ENCODE data around the gene ALAS1.
"Not testable (repeated sequence)": the region's sequence is repeated elsewhere in the genome, so short reads cannot be mapped to it uniquely, and the experiment has no call there.

The ALAS1 gene

DNA sequence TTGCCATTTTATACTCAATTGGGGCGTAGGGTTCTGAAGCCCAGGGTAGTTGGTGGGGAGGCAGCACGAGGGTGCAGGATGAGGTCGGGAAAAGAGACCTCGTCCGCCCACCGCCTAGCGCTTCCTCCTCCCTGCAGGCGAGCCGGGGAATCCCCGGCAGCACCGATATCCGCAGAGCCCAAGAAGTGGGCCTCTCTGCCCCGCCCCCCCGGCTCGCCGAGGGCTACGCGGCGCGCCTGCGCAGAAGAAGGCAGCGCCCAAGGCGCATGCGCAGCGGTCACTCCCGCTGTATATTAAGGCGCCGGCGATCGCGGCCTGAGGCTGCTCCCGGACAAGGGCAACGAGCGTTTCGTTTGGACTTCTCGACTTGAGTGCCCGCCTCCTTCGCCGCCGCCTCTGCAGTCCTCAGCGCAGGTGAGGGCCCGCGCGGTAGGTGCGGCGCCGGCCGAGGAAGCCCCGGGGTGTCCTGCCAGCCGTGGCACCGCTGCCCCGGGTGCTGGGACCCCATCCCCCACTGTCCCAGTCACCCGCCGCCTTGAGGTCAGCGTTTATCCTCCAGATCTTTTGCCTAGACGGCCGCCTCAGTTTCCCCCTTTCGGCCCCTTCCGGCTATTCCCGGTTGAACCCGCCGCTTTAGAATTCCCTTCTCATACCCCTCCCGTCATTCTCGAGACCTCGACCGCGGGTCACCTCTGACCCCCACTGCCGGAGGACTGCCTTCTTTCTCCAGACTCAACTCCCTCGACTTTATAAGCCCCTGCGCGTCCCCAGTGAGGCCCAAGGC, at the start of gene ALAS1:
Gene ALAS1 (plus strand): TSS at position 319 of the 784 bp plus-strand sequence. CDS start 1,082 bp downstream, outside the sequence.
- peak; percentile 98 for DNase-seq

- no peak for DNase-seq
Measured at GRCh38 chr3:52149021-52149420, 48.9 kb upstream of the ALAS1 start.

DNA sequence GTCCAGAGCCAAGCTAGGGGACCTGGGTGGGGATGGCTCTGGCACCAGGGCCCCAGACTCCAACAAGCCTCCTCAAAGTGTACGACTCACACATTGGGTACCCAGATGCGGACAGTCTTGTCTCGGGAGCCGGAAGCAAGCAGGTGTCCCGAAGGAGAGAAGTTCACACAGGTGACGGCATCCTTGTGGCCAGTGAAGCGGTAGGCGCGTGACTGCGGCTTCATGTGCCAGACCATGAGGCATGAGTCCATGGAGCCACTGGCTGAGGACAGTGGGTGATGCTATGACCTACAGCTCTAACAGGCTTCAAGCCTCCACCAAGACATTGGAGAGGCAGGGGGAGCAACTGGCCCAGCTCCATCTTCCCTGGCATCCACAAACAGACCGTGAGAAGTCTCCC, 48.2 kb upstream of the ALAS1 start:
- no peak for DNase-seq

DNA sequence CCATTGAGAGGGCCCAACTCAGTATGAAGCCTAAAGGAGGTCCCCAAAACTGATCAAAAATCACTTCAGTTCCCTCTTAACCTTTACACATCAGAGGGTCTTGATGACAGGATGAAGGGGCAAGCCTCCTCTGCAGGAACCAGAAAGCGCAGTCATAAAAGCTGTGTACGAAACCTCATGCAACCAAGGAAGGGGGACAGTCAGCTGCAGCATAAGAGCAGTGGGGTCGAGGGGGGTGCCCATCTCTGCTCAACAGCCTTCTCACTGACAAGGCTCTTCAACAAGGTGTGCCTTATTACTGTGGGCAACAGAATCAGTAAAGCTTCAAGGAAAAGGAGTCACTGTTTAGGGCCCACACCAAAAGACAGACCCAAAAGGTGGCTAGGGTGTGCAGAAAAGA, 47.6 kb upstream of the ALAS1 start:
- DNase-seq, result no peak

DNA sequence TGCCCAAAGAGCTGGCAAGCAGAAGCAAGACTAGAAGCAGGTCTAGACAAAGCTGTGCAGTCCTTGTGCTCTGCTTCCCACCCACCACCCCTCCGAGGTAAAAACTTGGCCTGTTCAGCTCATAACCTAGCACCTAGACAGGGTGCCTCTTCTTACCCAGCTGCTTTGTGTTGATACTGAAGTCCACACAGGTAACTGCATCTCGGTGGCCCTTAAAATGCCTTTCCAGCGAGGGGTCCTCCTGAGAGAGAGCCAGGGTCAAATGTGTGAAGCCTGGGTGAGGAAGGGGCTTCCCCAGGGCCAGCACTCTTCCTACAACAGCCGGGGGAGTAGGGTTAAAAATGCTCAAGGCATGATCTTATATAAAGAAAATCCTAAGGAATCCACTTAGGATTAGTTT, 47.1 kb upstream of the ALAS1 start:
- no peak for DNase-seq

DNA sequence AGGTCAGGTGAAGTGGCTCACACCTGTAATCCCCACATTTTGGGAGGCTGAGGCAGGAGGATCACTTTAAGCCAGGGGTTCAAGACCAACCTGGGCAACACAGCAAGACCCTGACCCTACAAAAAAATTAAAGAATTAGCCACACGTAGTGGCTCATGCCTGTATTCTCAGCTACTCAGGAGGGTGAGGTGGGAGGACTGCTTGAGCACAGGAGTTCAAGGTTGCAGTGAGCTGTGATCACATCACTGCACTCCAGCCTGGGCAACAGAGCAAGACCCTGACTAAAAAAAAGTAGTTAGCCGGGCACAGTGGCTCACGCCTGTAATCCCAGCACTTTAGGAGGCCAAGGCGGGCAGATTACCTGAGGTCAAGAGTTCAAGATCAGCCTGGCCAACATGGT, 46.0 kb upstream of the ALAS1 start:
- DNase-seq, result not testable (repeated sequence)

GRCh38 chr3:52153389-52154096, 44.4 kb upstream of the ALAS1 start:
- no peak for DNase-seq

DNA sequence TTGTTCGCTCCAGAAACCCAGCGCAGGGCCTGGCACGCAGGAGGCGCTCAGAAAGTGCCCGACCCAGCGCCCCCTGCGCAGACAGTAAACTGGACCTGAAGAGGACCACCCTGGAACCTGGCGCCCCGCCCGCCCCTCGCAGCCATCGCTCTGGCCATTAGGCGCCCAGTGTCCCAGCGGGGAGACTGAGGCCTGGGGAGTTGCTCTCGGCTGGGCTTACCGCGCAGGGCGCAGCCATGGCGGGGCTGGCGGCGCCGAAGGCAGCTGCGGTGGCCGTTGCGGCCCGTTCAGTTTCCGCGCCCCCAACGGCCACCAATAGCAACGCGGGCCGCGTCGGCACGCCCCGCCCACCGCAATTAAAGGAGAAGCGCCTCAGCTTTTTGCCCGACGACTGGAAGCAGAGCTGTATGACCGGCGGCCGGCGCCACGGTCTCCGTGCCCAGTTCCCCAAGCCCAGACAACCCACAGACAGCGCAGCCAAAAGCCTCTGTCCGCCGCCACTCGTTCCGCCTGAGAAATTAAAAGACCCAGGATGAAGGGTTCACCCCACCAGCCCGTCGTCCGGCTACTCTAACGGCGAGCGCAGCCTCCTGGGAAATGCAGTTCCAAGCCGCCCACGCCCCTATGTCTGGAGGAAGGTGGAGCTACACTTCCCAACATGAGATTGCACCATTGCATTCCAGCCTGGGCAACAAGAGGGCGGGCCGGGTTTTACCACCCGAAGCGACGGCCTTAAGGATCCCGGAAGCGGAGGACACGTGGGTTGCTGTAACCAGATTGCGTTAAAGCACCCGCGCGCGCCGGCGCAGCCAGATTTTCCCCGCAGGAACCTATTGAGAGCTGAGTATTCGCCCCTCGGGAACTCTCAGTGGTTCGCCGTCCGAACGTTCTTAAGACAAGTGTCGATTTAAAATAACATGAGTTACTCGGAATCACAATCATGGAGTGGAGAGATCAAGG, 43.5 kb upstream of the ALAS1 start, which contains the start of gene POC1A:
Gene POC1A (minus strand): TSS at position 289 of the 960 bp plus-strand sequence. CDS start 51 bp downstream, at position 238.
- peak; percentile 95 for DNase-seq

- DNase-seq, result no peak
Measured at GRCh38 chr3:52155912-52156311, 42.0 kb upstream of the ALAS1 start.

- no peak for DNase-seq
Measured at GRCh38 chr3:52159503-52159902, 38.5 kb upstream of the ALAS1 start.

- DNase-seq, result no peak
Measured at GRCh38 chr3:52162250-52162872, 35.6 kb upstream of the ALAS1 start.

DNA sequence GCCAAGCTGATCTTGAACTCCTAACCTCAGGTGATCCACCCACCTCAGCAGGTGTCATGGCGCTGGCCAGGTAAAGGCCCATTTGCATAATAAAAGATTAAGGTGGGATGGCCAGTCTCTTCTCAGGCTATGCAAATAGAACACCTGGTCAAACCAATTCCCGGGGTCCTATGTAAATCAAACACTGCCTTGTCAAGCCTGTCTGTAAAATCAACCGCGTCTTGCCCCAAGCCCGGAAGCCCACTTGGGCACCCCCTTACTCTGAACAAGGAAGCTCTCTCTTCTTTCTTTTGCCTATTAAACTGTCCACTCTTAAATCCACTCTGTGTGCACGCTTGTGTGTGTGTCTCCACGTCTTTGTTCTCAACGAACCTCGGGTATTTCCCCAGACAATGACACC, 30.7 kb upstream of the ALAS1 start:
- DNase-seq, result no peak

DNA sequence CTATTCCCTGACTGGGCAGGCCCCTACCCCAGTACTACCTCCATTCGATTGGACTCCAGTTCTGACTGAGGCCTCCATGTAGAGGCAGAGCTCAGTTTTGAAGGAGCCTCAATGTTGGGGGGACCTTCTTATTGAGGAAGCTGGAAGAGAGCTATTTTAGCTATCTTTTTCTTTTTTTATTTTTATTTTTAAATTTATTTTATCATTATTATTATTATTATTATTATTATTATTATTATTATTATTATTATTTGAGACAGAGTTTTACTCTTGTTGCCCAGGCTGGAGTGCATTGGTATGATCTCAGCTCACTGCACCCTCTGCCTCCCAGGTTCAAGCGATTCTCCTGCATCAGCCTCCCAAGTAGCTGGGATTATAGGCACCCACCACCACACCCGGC, 27.7 kb upstream of the ALAS1 start:
- DNase-seq, result not testable (repeated sequence)

DNA sequence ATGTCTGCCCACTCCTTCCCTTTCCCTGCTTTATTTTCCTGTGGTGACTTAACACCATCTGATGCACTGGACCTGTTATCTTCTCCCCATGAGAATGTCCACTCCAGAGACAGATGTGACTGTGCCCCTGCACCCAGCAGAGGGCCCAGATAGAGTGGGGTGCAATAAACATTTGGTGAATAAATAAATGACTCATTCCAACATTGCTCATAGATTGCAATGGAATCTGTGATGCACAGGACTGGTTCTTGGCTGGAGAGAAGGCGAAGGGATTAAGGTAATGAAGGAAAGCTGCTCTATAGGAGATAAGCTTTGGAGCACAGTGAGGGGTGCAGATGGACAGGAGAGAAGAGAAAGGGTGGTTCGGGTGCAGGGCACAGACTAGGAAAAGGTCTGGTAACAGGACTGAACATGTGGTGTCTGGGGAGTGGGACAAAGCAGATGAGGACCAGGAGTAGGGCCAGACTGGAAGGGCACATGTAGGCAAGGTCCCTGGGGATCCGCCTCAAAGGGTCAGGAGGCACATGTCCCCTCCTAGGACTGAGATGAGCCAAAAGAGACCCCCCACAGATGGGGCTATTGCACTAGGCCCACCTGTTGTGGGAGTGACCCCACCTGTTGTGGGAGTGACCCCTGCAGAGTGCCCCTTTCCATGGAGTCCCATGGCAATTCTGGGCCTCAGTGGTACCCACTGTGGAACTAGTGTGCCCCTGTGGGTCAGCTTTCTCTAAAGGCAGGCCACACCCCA, 26.3 kb upstream of the ALAS1 start:
- no peak for DNase-seq

DNA sequence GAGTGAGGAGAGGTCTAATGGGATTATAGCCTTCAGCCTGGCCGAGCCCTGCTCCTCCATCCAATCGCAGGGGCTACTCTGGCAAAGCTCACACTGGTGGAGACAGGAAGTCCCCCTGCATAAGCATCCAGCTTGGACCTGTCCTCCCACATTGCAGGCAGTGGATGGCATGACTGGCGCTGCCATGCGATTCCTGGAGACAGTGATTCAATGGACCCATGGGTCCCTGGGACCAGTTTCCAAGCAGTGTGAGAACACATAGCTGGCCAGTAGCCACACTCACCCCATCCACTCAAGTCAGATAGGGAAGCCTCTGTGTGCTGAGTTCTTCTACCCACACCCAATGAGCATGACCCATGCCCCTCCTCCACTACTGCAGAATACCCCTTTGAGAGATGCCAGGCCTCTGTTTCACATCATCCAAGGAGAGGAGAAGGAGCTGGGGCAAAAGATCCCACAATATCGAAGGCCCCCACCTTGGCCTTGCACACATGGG, 25.6 kb upstream of the ALAS1 start:
- no peak for DNase-seq

DNA sequence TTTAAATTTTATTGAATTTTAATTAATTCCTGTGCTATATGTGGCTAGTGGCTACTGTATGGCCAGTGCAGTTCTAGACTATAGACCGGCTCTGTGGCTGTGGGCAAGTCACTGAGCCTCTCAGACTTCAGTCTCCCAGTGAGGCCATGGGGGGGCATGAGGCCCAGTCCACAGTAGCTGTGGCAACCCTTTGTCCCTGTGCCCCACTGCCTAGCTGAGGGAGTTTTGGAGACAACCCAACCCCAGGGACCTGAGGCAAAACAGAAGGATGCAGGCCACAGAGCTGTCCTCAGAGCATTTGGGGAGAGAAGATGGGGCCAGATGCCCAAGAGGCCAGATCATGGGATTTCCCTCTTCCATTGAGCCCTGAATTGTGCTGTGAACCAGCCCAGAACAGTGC, 24.9 kb upstream of the ALAS1 start:
- no peak for DNase-seq

GRCh38 chr3:52174896-52175295, 23.1 kb upstream of the ALAS1 start:
- no peak for DNase-seq

DNA sequence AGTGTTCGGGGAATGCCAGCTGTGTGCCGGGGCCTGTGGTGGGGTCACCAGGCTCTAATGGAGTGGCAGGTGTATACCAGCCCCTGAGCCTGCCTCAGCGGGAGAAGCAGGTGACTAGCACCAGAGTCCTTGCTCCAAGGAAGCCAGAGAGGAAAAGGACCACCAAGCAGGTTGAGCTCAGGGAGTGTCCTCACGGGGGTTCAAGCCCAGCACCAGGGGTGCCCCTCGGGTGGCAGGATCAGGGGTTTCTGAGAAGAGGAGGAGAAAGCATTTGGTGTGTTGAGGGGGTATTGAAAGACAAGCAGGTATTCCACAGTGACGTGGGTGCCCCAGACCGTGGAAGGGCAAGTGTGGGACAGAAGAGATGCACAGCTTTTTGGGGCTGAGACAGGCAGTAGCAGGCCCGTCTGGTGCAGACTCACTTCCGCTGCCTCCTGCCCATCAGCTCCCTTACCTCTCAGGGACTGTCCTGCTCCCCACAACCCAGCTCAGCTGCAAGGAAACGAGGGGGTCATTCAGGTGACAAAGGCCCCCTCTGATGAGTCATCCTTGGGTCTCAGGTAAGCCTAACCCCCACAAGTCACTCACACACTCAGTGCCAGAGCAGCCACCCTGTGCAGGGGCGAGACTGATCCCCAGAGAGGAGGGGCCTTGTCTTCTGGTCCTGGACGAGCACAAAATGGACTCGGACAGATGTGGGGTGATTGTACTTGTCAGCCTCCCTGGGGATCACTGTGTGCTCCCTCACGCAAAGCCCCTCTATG, 22.4 kb upstream of the ALAS1 start:
- DNase-seq, result no peak

- DNase-seq, result peak; percentile 25
Measured at GRCh38 chr3:52176180-52176752, 21.7 kb upstream of the ALAS1 start.

GRCh38 chr3:52176951-52177700, 20.8 kb upstream of the ALAS1 start:
- DNase-seq, result no peak

Data from activated effector memory CD4-positive, alpha-beta T cell treated with anti-CD3 and anti-CD28 coated beads, Interleukin-2, amount 50 U/mL, for 16 hours (primary cell).